H9 (cell line): ENCODE measurements around the gene EIF4E2. TPM values are rescaled to one million over a fixed set of nuclear protein-coding genes. Genes with fewer than 3 reads are reported as not detected.

Experiments used
- DNase-seq: peaks from one replicate; pipeline ENCODE4 v3.0.0-alpha.2; 2017
- H2AFZ ChIP-seq: one replicate; pipeline ENCODE4 v1.6.1; 2013; ENCODE audit warnings: mild to moderate bottlenecking, low read length, control low read depth, moderate library complexity
- H2AK5ac ChIP-seq: 2 replicates; pipeline ENCODE4 v1.6.1; 2013; ENCODE audit warnings: low read length, control low read depth, mixed read lengths; ENCODE audit not compliant: insufficient read length
- H2BK120ac ChIP-seq: one replicate; pipeline ENCODE4 v1.6.1; 2013; ENCODE audit warnings: low read depth, mild to moderate bottlenecking, low read length, control low read depth, inconsistent platforms; ENCODE audit not compliant: poor library complexity, severe bottlenecking
- H2BK12ac ChIP-seq: 2 replicates; pipeline ENCODE4 v1.6.1; 2013; ENCODE audit warnings: low read length, control low read depth, mixed read lengths, low read depth; ENCODE audit not compliant: insufficient read length
- H2BK15ac ChIP-seq: 2 replicates; pipeline ENCODE4 v1.6.1; 2013; ENCODE audit warnings: low read depth, low read length, control low read depth
- H2BK20ac ChIP-seq: one replicate; pipeline ENCODE4 v1.6.1; 2013; ENCODE audit warnings: low read depth, mild to moderate bottlenecking, low read length, control low read depth, inconsistent platforms; ENCODE audit not compliant: poor library complexity, severe bottlenecking
- H2BK5ac ChIP-seq: 2 replicates; pipeline ENCODE4 v1.6.1; 2013; ENCODE audit warnings: low read length, control low read depth, mixed read lengths; ENCODE audit not compliant: insufficient read length
- H3K14ac ChIP-seq: 2 replicates; pipeline ENCODE4 v1.6.1; 2013; ENCODE audit warnings: low read length, control low read depth; ENCODE audit not compliant: insufficient read depth
- H3K18ac ChIP-seq: 2 replicates; pipeline ENCODE4 v1.6.1; 2013; ENCODE audit warnings: low read depth, mild to moderate bottlenecking, mixed read lengths, low read length, control low read depth; ENCODE audit not compliant: insufficient read length
- H3K23ac ChIP-seq: 2 replicates; pipeline ENCODE4 v1.6.1; 2013; ENCODE audit warnings: low read length, control low read depth, mixed read lengths, low read depth; ENCODE audit not compliant: insufficient read length
- H3K23me2 ChIP-seq: 2 replicates; pipeline ENCODE4 v1.6.1; 2013; ENCODE audit warnings: low read depth, mild to moderate bottlenecking, mixed read lengths, low read length, control low read depth; ENCODE audit not compliant: insufficient read length, poor library complexity, severe bottlenecking
- H3K27ac ChIP-seq: 2 replicates; pipeline ENCODE4 v1.5.1; 2013; ENCODE audit warnings: low read length, control low read depth, mixed read lengths, low read depth; ENCODE audit not compliant: insufficient read length
- H3K27me3 ChIP-seq: 2 replicates; pipeline ENCODE4 v1.6.1; 2013; ENCODE audit warnings: low read length, control low read depth, inconsistent platforms; ENCODE audit not compliant: insufficient read depth
- H3K4ac ChIP-seq: 2 replicates; pipeline ENCODE4 v1.6.1; 2013; ENCODE audit warnings: low read depth, mild to moderate bottlenecking, control low read depth, inconsistent platforms, low read length, moderate library complexity
- H3K4me1 ChIP-seq: 2 replicates; pipeline ENCODE4 v1.6.1; 2013; ENCODE audit warnings: low read length, control low read depth, inconsistent platforms; ENCODE audit not compliant: insufficient read depth
- H3K4me2 ChIP-seq: 2 replicates; pipeline ENCODE4 v1.6.1; 2013; ENCODE audit warnings: low read length, control low read depth, mixed read lengths; ENCODE audit not compliant: insufficient read length, insufficient read depth
- H3K56ac ChIP-seq: 2 replicates; pipeline ENCODE4 v1.6.1; 2013; ENCODE audit warnings: low read depth, mild to moderate bottlenecking, mixed read lengths, low read length, control low read depth; ENCODE audit not compliant: insufficient read length
- H3K79me1 ChIP-seq: 2 replicates; pipeline ENCODE4 v1.6.1; 2013; ENCODE audit warnings: low read depth, mild to moderate bottlenecking, moderate library complexity, low read length, control low read depth, inconsistent platforms; ENCODE audit not compliant: insufficient read depth, poor library complexity, severe bottlenecking
- H3K79me2 ChIP-seq: 2 replicates; pipeline ENCODE4 v1.6.1; 2013; ENCODE audit warnings: low read length, control low read depth, inconsistent platforms; ENCODE audit not compliant: insufficient read depth
- H3K9ac ChIP-seq: 2 replicates; pipeline ENCODE4 v1.6.1; 2013; ENCODE audit warnings: low read length, control low read depth, mixed read lengths; ENCODE audit not compliant: insufficient read length; ENCODE audit errors: extremely low read depth
- H3K9me3 ChIP-seq: one replicate; pipeline ENCODE4 v1.6.1; 2013; ENCODE audit warnings: low read depth, low read length, inconsistent platforms; ENCODE audit not compliant: control insufficient read depth
- H3T11ph ChIP-seq: one replicate; pipeline ENCODE4 v1.6.1; 2013; ENCODE audit warnings: mild to moderate bottlenecking, low read length, control low read depth, inconsistent platforms
- H4K20me1 ChIP-seq: one replicate; pipeline ENCODE4 v1.6.1; 2013; ENCODE audit not compliant: control insufficient read depth, insufficient read length, insufficient read depth
- H4K5ac ChIP-seq: 2 replicates; pipeline ENCODE4 v1.6.1; 2013; ENCODE audit warnings: low read depth, mild to moderate bottlenecking, mixed read lengths, low read length, control low read depth; ENCODE audit not compliant: insufficient read length
- H4K8ac ChIP-seq: replicated peaks from 2 replicates; pipeline ENCODE4 v1.6.1; 2013; ENCODE audit warnings: low read length, control low read depth, mixed read lengths, low read depth; ENCODE audit not compliant: insufficient read length
- H4K91ac ChIP-seq: 2 replicates; pipeline ENCODE4 v1.6.1; 2013; ENCODE audit warnings: low read depth, mild to moderate bottlenecking, moderate library complexity, mixed read lengths, low read length, control low read depth; ENCODE audit not compliant: insufficient read length
- H3K27ac Mint-ChIP-seq, 3 experiments: 2 replicates in 2 of 3; 3 replicates in 1 of 3; pipeline ENCODE4 v1.8.0; 2020 to 2021; ENCODE audit warnings: mixed read lengths in 3 of 3, mild to moderate bottlenecking in 1 of 3, moderate library complexity in 1 of 3
- H3K27me3 Mint-ChIP-seq: 2 replicates; pipeline ENCODE4 v1.8.0; 2021; ENCODE audit warnings: low read depth, mild to moderate bottlenecking, moderate library complexity, mixed read lengths
- H3K36me3 Mint-ChIP-seq, 3 experiments: 2 replicates in 2 of 3; 3 replicates in 1 of 3; pipeline ENCODE4 v1.8.0; 2020 to 2021; ENCODE audit warnings: low read depth in 3 of 3, mixed read lengths in 3 of 3; ENCODE audit not compliant: insufficient read depth in 1 of 3
- H3K4me1 Mint-ChIP-seq, 2 experiments: 2 replicates each; pipeline ENCODE4 v1.8.0; 2020; ENCODE audit warnings: mixed read lengths in 2 of 2
- H3K4me3 Mint-ChIP-seq, 2 experiments: 2 replicates in 1 of 2; 3 replicates in 1 of 2; pipeline ENCODE4 v1.8.0; 2020 to 2021; ENCODE audit warnings: mild to moderate bottlenecking in 2 of 2, mixed read lengths in 2 of 2, moderate library complexity in 1 of 2
- H3K9me3 Mint-ChIP-seq, 2 experiments: 2 replicates in 1 of 2; 3 replicates in 1 of 2; pipeline ENCODE4 v1.8.0; 2020; ENCODE audit warnings: mild to moderate bottlenecking in 2 of 2, mixed read lengths in 2 of 2, moderate library complexity in 1 of 2
- WGBS: extraction: QIAGEN DNeasy Blood & Tissue Kit; methylation state at CpG from one replicate; pipeline ENCODE4 v1.1.7; 2013; ENCODE audit warnings: missing lambda C conversion rate, low lambda C conversion rate, mixed read lengths; ENCODE audit not compliant: insufficient read length; ENCODE audit errors: extremely low coverage; 5-methylcytosine and 5-hydroxymethylcytosine counted together
- total RNA-seq: library from RNA; stranded (reverse); gene quantifications from 2 replicates; pipeline ENCODE4 v1.2.1, GENCODE V29; 2021
- TF ChIP-seq, protein P1 (sequence below): fragments of 200-600 bp; sonication (generic); conservative IDR thresholded peaks from 3 replicates; pipeline ENCODE4 v1.8.0; 2021; ENCODE audit warnings: antibody characterized with exemption, mild to moderate bottlenecking

The EIF4E2 gene
- total RNA-seq, 1 experiment from 2014 or later, result 109 TPM

DNA sequence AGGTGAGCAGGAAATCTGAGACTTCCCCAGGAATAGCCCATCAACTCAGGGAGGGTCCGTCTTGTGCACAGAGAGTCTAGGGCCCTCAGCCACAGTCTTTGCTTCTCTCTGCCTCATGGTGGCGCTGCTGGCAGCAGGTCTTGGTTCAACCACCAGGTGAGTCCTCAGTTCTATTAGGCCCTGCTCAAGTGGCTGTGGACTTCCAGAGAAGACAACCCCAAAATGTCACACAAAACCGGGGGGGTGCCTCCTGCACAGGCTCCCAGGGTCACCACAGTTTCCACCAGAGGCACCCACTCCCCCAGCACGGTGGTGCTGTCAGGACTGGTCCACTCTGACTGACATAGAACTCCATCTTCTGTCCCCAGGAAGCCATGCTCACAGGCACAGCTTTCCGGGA lies 13.4 kb upstream of the EIF4E2 start:
- Histone ChIP-seq H2BK120ac (no peak overlapping the region), H2BK20ac (no peak overlapping the region), H3K56ac (no peak overlapping the region), H3K27me3 (no peaks in the 10 kb centered on the region; the same call in 1 of the 2 replicates), H3K4ac (no peak overlapping the region), H4K8ac (no peak overlapping the region), H2AK5ac (no peak overlapping the region), H3K27ac (no peak overlapping the region), H2AFZ (no peak overlapping the region), H4K5ac (no peak overlapping the region), H3K14ac (no peak overlapping the region), H3K79me1 (no peaks in the 10 kb centered on the region), H4K91ac (no peak overlapping the region), H3K18ac (no peak overlapping the region), H2BK12ac (no peak overlapping the region), H3K9ac (no peak overlapping the region), H2BK5ac (no peak overlapping the region), H3K79me2 (no peaks in the 10 kb centered on the region), H3K23me2 (no peaks in the 10 kb centered on the region), H3K9me3 (no peaks in the 10 kb centered on the region), H2BK15ac (no peak overlapping the region), H3T11ph (no peak overlapping the region), H3K4me2 (no peak overlapping the region), H4K20me1 (no peaks in the 10 kb centered on the region), H3K23ac (no peak overlapping the region), H3K4me1 (peaks cover 4% of the 10 kb centered on the region; the same call in 1 of the 2 replicates)
- Mint-ChIP-seq H3K9me3 (peaks cover 4 to 8% of the 10 kb centered on the region in 2 experiments; a peak in 4 of 5 replicates), H3K4me3 (no peak overlapping the region), H3K27ac (no peak overlapping the region), H3K36me3 (peaks cover 0 to 3% (median 0%) of the 10 kb centered on the region in 3 experiments; a peak in 1 of 7 replicates), H3K27me3 (peaks cover 12% of the 10 kb centered on the region), H3K4me1 (peaks cover 27 to 33% of the 10 kb centered on the region in 2 experiments)
- TF ChIP-seq, protein P1, sequence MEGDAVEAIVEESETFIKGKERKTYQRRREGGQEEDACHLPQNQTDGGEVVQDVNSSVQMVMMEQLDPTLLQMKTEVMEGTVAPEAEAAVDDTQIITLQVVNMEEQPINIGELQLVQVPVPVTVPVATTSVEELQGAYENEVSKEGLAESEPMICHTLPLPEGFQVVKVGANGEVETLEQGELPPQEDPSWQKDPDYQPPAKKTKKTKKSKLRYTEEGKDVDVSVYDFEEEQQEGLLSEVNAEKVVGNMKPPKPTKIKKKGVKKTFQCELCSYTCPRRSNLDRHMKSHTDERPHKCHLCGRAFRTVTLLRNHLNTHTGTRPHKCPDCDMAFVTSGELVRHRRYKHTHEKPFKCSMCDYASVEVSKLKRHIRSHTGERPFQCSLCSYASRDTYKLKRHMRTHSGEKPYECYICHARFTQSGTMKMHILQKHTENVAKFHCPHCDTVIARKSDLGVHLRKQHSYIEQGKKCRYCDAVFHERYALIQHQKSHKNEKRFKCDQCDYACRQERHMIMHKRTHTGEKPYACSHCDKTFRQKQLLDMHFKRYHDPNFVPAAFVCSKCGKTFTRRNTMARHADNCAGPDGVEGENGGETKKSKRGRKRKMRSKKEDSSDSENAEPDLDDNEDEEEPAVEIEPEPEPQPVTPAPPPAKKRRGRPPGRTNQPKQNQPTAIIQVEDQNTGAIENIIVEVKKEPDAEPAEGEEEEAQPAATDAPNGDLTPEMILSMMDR, result peak; percentile 89
- DNase-seq, result peak; percentile 83
- no CpG with 5 or more reads among the region's 5 CpGs for WGBS
